HCT116 (cell line): ENCODE measurements around the gene HIF1AN.

Experiments
- CTCF ChIP-seq, 3 experiments: fragments of 200-600 bp in 1 of 3; sonication (generic) in 1 of 3; IDR thresholded peaks in 2 of 3; conservative IDR thresholded peaks in 1 of 3; 2 replicates each; pipeline ENCODE4 v1.5.1; 2012 to 2017; ENCODE audit warnings: low read depth in 2 of 3, low read length in 2 of 3, antibody characterized with exemption in 1 of 3, borderline replicate concordance in 1 of 3, control low read depth in 1 of 3, mild to moderate bottlenecking in 1 of 3, mixed read lengths in 1 of 3, mixed run types in 1 of 3, moderate library complexity in 1 of 3; ENCODE audit not compliant: insufficient read depth in 1 of 3
- EZH2 ChIP-seq: fragments of 200-600 bp; sonication (generic); IDR thresholded peaks from 2 replicates; pipeline ENCODE4 v1.6.1; 2017; ENCODE audit warnings: antibody characterized with exemption, mixed run types
- FOSL1 ChIP-seq: IDR thresholded peaks from 2 replicates; pipeline ENCODE4 v1.6.1; 2012; ENCODE audit warnings: low read depth
- JUND ChIP-seq: IDR thresholded peaks from 2 replicates; pipeline ENCODE4 v1.6.1; 2012
- POLR2A ChIP-seq: IDR thresholded peaks from 2 replicates; pipeline ENCODE4 v1.7.0; 2011; ENCODE audit warnings: borderline replicate concordance; ENCODE audit not compliant: insufficient read depth, insufficient read length; ENCODE audit errors: extremely low read depth
- REST ChIP-seq: IDR thresholded peaks from 2 replicates; pipeline ENCODE4 v1.6.1; 2012; ENCODE audit warnings: low read depth
- SIN3A ChIP-seq: IDR thresholded peaks from 2 replicates; pipeline ENCODE4 v1.6.1; 2012; ENCODE audit warnings: low read depth
- SP1 ChIP-seq: IDR thresholded peaks from 2 replicates; pipeline ENCODE4 v1.6.1; 2012; ENCODE audit warnings: low read depth
- SRF ChIP-seq: IDR thresholded peaks from 2 replicates; pipeline ENCODE4 v1.6.1; 2012; ENCODE audit warnings: low read depth
- TCF7L2 ChIP-seq: IDR thresholded peaks from 2 replicates; pipeline ENCODE4 v1.7.0; 2011; ENCODE audit warnings: borderline replicate concordance, inconsistent platforms; ENCODE audit not compliant: insufficient read depth, insufficient read length; ENCODE audit errors: extremely low read depth
- ZFX ChIP-seq: fragments of 450-650 bp; IDR thresholded peaks from 2 replicates; pipeline ENCODE4 v1.6.1; 2017
- TF ChIP-seq, protein P1 (sequence below): IDR thresholded peaks from 2 replicates; pipeline ENCODE4 v1.6.1; 2011; ENCODE audit warnings: mild to moderate bottlenecking, low read length, moderate library complexity; ENCODE audit not compliant: insufficient replicate concordance; ENCODE audit errors: extremely low read depth
- TF ChIP-seq, protein P2 (sequence below): IDR thresholded peaks from 2 replicates; pipeline ENCODE4 v1.6.1; 2012

DNA sequence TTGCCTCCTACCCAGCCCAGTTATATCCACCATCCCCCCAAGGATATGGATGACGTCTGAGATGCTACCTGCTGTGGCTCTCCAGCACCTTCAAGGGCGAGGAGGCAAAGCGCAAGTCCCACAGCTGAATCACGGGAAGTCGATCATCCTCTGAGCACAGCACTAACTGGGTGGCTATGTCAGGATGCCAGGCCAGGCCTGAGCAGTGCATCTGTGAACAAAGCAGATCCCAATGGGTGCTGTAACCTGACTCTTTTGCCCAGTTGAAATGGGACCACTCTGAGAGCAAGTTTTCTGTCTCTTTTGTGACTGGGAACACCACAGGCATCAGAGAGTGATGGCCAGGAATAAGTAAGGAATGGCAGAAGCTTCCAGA lies 28.4 kb upstream of the HIF1AN start:
- TF ChIP-seq CTCF (IDR thresholded peaks at IDR 0.05 in 2 of 3, conservative IDR thresholded peaks at IDR 0.05 in 1 of 3; ENCODE audit: borderline replicate concordance in 1 of 3, insufficient read depth in 1 of 3, low read depth in 2 of 3, low read length in 2 of 3): no peak
- TF ChIP-seq REST: no peak
- TF ChIP-seq, protein P1, sequence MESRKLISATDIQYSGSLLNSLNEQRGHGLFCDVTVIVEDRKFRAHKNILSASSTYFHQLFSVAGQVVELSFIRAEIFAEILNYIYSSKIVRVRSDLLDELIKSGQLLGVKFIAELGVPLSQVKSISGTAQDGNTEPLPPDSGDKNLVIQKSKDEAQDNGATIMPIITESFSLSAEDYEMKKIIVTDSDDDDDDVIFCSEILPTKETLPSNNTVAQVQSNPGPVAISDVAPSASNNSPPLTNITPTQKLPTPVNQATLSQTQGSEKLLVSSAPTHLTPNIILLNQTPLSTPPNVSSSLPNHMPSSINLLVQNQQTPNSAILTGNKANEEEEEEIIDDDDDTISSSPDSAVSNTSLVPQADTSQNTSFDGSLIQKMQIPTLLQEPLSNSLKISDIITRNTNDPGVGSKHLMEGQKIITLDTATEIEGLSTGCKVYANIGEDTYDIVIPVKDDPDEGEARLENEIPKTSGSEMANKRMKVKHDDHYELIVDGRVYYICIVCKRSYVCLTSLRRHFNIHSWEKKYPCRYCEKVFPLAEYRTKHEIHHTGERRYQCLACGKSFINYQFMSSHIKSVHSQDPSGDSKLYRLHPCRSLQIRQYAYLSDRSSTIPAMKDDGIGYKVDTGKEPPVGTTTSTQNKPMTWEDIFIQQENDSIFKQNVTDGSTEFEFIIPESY: no peak
- no peak for TF ChIP-seq EZH2
- TF ChIP-seq ZFX: no peak
- no peak for TF ChIP-seq SP1
- TF ChIP-seq TCF7L2: no peak
- TF ChIP-seq SRF: no peak
- TF ChIP-seq SIN3A: no peak
- no peak for TF ChIP-seq FOSL1
- TF ChIP-seq, protein P2, sequence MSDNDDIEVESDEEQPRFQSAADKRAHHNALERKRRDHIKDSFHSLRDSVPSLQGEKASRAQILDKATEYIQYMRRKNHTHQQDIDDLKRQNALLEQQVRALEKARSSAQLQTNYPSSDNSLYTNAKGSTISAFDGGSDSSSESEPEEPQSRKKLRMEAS: no peak
- TF ChIP-seq POLR2A: no peak
- no peak for TF ChIP-seq JUND
